Thyroid gland (tissue), 4 donors: ENCODE measurements around the gene ANKRD53. TPM values are rescaled to one million over a fixed set of nuclear protein-coding genes. Genes with fewer than 3 reads are reported as not detected.
"Not testable (repeated sequence)": the region's sequence is repeated elsewhere in the genome, so short reads cannot be mapped to it uniquely, and the experiment has no call there.

Source experiments
- DNase-seq, 2 donors: peaks; one replicate each; pipeline ENCODE4 v3.0.0-alpha.2; 2019
- H3K27ac ChIP-seq, 3 donors: fragments of 200-600 bp; sonication (generic); 1 replicate in 2 of 3; 2 replicates in 1 of 3; pipeline ENCODE4 v1.5.1; 2016 to 2019; ENCODE audit warnings: mild to moderate bottlenecking in 1 of 3, moderate library complexity in 1 of 3
- H3K27me3 ChIP-seq: fragments of 200-600 bp; sonication (generic); one replicate; pipeline ENCODE4 v1.5.1; 2019
- H3K36me3 ChIP-seq, 2 donors: fragments of 200-600 bp; sonication (generic); one replicate each; pipeline ENCODE4 v1.5.1; 2016 to 2019
- H3K4me1 ChIP-seq, 2 donors: fragments of 200-600 bp; sonication (generic); one replicate each; pipeline ENCODE4 v1.5.1; 2017 to 2019
- H3K4me3 ChIP-seq, 3 donors: fragments of 200-600 bp; sonication (generic); replicated peaks in 1 of 3; 1 replicate in 2 of 3; 2 replicates in 1 of 3; pipeline ENCODE4 v1.5.1; 2016; ENCODE audit warnings: mild to moderate bottlenecking in 1 of 3
- H3K9me3 ChIP-seq: fragments of 200-600 bp; sonication (generic); one replicate; pipeline ENCODE4 v1.5.1; 2017
- POLR2A ChIP-seq, 2 donors: fragments of 450-650 bp; IDR thresholded peaks; one replicate each; pipeline ENCODE4 v1.6.1; 2017; ENCODE audit warnings: antibody characterized with exemption in 2 of 2, mild to moderate bottlenecking in 2 of 2, moderate library complexity in 1 of 2
- WGBS, 2 donors: methylation state at CpG; one replicate each; pipeline ENCODE4 v1.1.5; 2017; 5-methylcytosine and 5-hydroxymethylcytosine counted together
- intact Hi-C: fragments of 100-400 bp; cut with DNase I; formaldehyde crosslinking; loops from one replicate; pipeline ENCODE4 v1.15.1; 2023
- total RNA-seq, 4 donors: library from RNA; depleted of rRNA; stranded (reverse); fragments of >200 nt; gene quantifications; one replicate each; pipeline ENCODE4 v1.2.3, GENCODE V29; 2016
- TF ChIP-seq, protein P1 (sequence below), 6 experiments: fragments of 200-600 bp in 3 of 6; fragments of 450-650 bp in 3 of 6; sonication (generic) in 3 of 6; IDR thresholded peaks; one replicate each; pipeline ENCODE4 v1.5.1; 2016 to 2019; ENCODE audit warnings: antibody characterized with exemption in 6 of 6, mild to moderate bottlenecking in 2 of 6, inconsistent platforms in 1 of 6, moderate library complexity in 1 of 6

ANKRD53 gene
- total RNA-seq, 4 donors from 2014 or later: 1.5 to 4.3 (median 2.7) TPM

DNA sequence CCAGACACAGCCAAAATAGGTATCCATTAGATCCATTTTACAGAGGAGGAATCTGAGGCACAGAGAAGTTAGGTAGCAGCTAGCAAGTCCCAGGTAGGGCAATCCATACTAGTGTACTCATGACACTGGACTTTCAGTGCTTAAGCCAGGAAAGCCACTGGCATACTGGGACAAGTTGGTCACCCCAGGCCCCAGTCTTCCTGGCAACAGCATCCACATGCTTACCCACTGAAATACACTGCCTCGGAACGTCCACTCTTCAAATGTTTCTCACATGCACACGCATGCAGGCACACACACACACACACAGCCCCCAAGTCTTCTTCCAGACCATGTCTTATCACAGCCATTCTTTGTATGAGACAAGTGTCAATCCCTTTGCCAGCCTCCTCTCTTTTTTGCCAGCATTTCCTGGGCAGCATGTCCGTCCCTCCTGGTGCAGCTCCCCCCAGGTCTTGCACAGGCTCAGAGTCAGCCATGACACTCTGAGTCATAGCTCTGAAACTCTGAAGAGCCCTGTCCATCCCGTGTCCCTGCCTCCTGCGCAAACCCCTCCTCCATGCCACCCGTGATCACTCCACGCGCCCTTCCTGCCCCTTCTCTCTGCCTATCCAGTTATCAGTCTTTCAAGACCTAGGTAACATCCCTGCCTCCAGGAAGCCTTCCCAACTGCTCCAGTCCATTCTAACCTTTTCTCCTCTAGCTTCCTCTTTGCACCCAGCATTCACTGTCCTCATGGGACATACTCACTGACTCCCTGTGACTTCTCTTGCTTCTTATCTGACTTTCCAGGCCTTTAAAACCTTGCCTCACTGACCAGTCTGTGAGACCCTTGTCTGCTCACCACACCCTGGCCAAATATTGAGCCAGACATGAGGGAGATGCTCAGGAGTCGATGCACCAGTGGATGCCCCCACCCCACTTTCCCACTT, 27.1 kb downstream of the ANKRD53 start:
- DNase-seq: no peak
- Histone ChIP-seq H3K4me3 (no peak overlapping the region), H3K9me3 (no peaks in the 10 kb centered on the region), H3K27me3 (no peaks in the 10 kb centered on the region), H3K4me1 (peaks cover 0 to 11% of the 10 kb centered on the region in 2 donors), H3K36me3 (no peaks in the 10 kb centered on the region), H3K27ac (no peak overlapping the region)
- intact Hi-C loops: no loop called here
- TF ChIP-seq, protein P1, sequence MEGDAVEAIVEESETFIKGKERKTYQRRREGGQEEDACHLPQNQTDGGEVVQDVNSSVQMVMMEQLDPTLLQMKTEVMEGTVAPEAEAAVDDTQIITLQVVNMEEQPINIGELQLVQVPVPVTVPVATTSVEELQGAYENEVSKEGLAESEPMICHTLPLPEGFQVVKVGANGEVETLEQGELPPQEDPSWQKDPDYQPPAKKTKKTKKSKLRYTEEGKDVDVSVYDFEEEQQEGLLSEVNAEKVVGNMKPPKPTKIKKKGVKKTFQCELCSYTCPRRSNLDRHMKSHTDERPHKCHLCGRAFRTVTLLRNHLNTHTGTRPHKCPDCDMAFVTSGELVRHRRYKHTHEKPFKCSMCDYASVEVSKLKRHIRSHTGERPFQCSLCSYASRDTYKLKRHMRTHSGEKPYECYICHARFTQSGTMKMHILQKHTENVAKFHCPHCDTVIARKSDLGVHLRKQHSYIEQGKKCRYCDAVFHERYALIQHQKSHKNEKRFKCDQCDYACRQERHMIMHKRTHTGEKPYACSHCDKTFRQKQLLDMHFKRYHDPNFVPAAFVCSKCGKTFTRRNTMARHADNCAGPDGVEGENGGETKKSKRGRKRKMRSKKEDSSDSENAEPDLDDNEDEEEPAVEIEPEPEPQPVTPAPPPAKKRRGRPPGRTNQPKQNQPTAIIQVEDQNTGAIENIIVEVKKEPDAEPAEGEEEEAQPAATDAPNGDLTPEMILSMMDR (IDR thresholded peaks at IDR 0.05): no peak
- no peak for TF ChIP-seq POLR2A (IDR thresholded peaks at IDR 0.05)
- WGBS, 2 donors: 80 to 81% methylated on average over 10 of the region's 10 CpGs

- WGBS, 2 donors: 37 to 65% methylated on average over 2 of the region's 2 CpGs
- H3K27me3 ChIP-seq: no peaks in the 10 kb centered on the region
- peaks cover 0 to 4% of the 10 kb centered on the region in 2 donors for H3K4me1 ChIP-seq
- H3K36me3 ChIP-seq: no peaks in the 10 kb centered on the region
- intact Hi-C loops: no loop called here
- TF ChIP-seq, protein P1 (IDR thresholded peaks at IDR 0.05): no peak
- no peak for TF ChIP-seq POLR2A (IDR thresholded peaks at IDR 0.05)
- no peak for DNase-seq
- no peaks in the 10 kb centered on the region for H3K9me3 ChIP-seq
- H3K27ac ChIP-seq: no peak overlapping the region
- H3K4me3 ChIP-seq: no peak overlapping the region
Measured at GRCh38 chr2:71006323-71006722, 27.9 kb downstream of the ANKRD53 start.

- Histone ChIP-seq H3K27ac (no peak overlapping the region), H3K27me3 (no peaks in the 10 kb centered on the region), H3K9me3 (no peaks in the 10 kb centered on the region), H3K4me1 (peaks cover 0 to 3% of the 10 kb centered on the region in 2 donors), H3K4me3 (no peak overlapping the region), H3K36me3 (no peaks in the 10 kb centered on the region)
- DNase-seq: no peak
- intact Hi-C loops: no loop called here
- TF ChIP-seq, protein P1 (IDR thresholded peaks at IDR 0.05): no peak
- TF ChIP-seq POLR2A (IDR thresholded peaks at IDR 0.05): no peak
- WGBS, 2 donors: 83 to 89% methylated on average over 3 to 4 of the region's 5 CpGs
Measured at GRCh38 chr2:71006955-71007799, 28.7 kb downstream of the ANKRD53 start.

DNA sequence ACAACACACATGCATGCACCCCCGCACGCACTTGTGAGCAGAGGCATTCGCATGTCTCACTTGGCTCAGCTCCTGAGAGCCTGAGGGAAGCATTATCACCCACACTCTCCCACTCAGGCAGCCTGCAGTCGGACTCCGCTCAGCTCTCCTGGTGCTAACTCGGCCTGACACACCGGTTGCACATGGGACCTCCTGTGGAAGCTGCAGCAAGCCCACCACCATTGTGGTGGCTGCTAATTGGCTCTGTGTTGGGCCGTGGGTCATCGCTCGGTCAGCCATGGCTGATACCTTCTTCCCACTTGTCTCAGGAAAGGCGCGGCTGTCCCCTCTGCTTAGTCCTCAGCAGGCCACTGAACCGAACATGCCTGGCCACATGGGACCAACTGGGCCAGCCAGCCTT, 29.9 kb downstream of the ANKRD53 start:
- H3K9me3 ChIP-seq: no peaks in the 10 kb centered on the region
- DNase-seq: peak; percentile 22 to 29
- H3K36me3 ChIP-seq: no peaks in the 10 kb centered on the region
- intact Hi-C loops: no loop called here
- no peaks in the 10 kb centered on the region for H3K27me3 ChIP-seq
- 61 to 65% methylated on average over 7 to 12 of the region's 13 CpGs for WGBS, 2 donors
- H3K27ac ChIP-seq: no peak overlapping the region
- no peak overlapping the region for H3K4me3 ChIP-seq
- peaks cover 0 to 3% of the 10 kb centered on the region in 2 donors for H3K4me1 ChIP-seq
- no peak for TF ChIP-seq POLR2A (IDR thresholded peaks at IDR 0.05)
- TF ChIP-seq, protein P1 (IDR thresholded peaks at IDR 0.05): no peak

- H3K36me3 ChIP-seq, H3K9me3 ChIP-seq, H3K4me3 ChIP-seq, intact Hi-C loops, H3K27me3 ChIP-seq, H3K27ac ChIP-seq, H3K4me1 ChIP-seq, DNase-seq: not testable (repeated sequence)
- WGBS, 2 donors: 23 to 27% methylated on average over 6 of the region's 6 CpGs
Measured at GRCh38 chr2:71011786-71012185, 33.4 kb downstream of the ANKRD53 start.
